Calu3 (cell line): Measurements from ENCODE around the gene DMD. TPM values are rescaled to one million over a fixed set of nuclear protein-coding genes. Genes with fewer than 3 reads are reported as not detected.
"Not testable (repeated sequence)": the region's sequence is repeated elsewhere in the genome, so short reads cannot be mapped to it uniquely, and the experiment has no call there.

ENCODE experiments used
- BruUV-seq: library from RNA; stranded (reverse); fragments of 400-500 nt; replicated peaks from 2 replicates; lab custom pipeline; 2021; lab: Mats Ljungman, UMichigan
- CTCF ChIA-PET: fragments of 300-600 bp; sonication (Branson Sonifier 250); formaldehyde crosslinking; loops from one replicate; lab custom pipeline; 2022; ENCODE audit warnings: antibody characterized with exemption; lab: Charles Lee
- DNase-seq: peaks from one replicate; pipeline ENCODE4 v3.0.0; 2022
- H3K27ac Mint-ChIP-seq: one replicate; pipeline ENCODE4 v1.8.0; 2022; ENCODE audit warnings: mixed read lengths; ENCODE audit not compliant: unreplicated experiment
- H3K27me3 Mint-ChIP-seq: one replicate; pipeline ENCODE4 v1.8.0; 2022; ENCODE audit warnings: mixed read lengths; ENCODE audit not compliant: unreplicated experiment
- H3K36me3 Mint-ChIP-seq: one replicate; pipeline ENCODE4 v1.8.0; 2022; ENCODE audit warnings: mild to moderate bottlenecking, moderate library complexity, mixed read lengths; ENCODE audit not compliant: insufficient read depth, unreplicated experiment
- H3K4me1 Mint-ChIP-seq: one replicate; pipeline ENCODE4 v1.8.0; 2022; ENCODE audit warnings: mild to moderate bottlenecking, low read depth, mixed read lengths; ENCODE audit not compliant: unreplicated experiment
- H3K4me3 Mint-ChIP-seq: one replicate; pipeline ENCODE4 v1.8.0; 2022; ENCODE audit warnings: mild to moderate bottlenecking, low read depth, moderate library complexity, mixed read lengths; ENCODE audit not compliant: unreplicated experiment
- H3K9me3 Mint-ChIP-seq: one replicate; pipeline ENCODE4 v1.8.0; 2022; ENCODE audit warnings: low read depth, mixed read lengths; ENCODE audit not compliant: unreplicated experiment
- CTCF ChIP-seq: fragments of 200-600 bp; IDR thresholded peaks from one replicate; pipeline ENCODE4 v1.8.0; 2022; ENCODE audit warnings: antibody characterized with exemption; ENCODE audit not compliant: unreplicated experiment
- intact Hi-C: fragments of 100-400 bp; cut with micrococcal nuclease; formaldehyde crosslinking; loops from one replicate; pipeline ENCODE4 v1.10.0; 2022; ENCODE audit not compliant: unreplicated experiment
- total RNA-seq: library from RNA; stranded (reverse); gene quantifications from 2 replicates; pipeline ENCODE4 v1.2.3, GENCODE V29; 2022

Gene DMD
- total RNA-seq, 1 experiment from 2014 or later: 11.6 TPM

DNA sequence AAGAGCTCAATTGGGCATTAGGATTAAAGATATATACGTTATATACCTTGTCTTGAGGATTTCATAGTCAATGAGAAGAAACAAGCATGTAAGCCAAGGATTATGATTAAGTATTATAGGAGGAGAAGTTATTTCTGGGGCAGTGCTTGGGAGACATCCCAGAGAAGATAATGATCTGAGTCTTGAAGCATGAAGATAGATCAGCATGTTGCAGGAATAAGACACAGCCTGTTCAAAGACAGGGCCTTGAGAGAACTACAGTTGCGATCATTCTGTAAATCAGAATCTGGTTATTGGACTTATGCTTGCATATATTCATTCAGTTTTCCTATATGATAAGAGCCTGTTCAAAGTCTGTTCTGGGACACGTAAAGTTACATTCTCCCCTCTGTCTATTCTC, 1277.3 kb downstream of the DMD start:
- Mint-ChIP-seq H3K27me3 (no peaks in the 10 kb centered on the region), H3K4me1 (peaks cover 14% of the 10 kb centered on the region), H3K27ac (no peak overlapping the region), H3K4me3 (no peak overlapping the region), H3K9me3 (no peaks in the 10 kb centered on the region), H3K36me3 (no peaks in the 10 kb centered on the region)
- no TSS peak for BruUV-seq
- intact Hi-C loops: loop anchor here (5.0 kb wide), 1 partner anchor 112 kb away; no protein-coding TSS in a partner anchor
- no peak for DNase-seq
- CTCF ChIA-PET: no interaction called here
- TF ChIP-seq CTCF: no peak

GRCh38 chrX:31932769-31933168, 1278.6 kb downstream of the DMD start:
- H3K27ac Mint-ChIP-seq: no peak overlapping the region
- no peak for TF ChIP-seq CTCF
- H3K4me3 Mint-ChIP-seq: no peak overlapping the region
- H3K4me1 Mint-ChIP-seq: peaks cover 14% of the 10 kb centered on the region
- no peaks in the 10 kb centered on the region for H3K36me3 Mint-ChIP-seq
- H3K9me3 Mint-ChIP-seq: no peaks in the 10 kb centered on the region
- BruUV-seq: no TSS peak
- CTCF ChIA-PET: no interaction called here
- H3K27me3 Mint-ChIP-seq: no peaks in the 10 kb centered on the region
- DNase-seq: no peak
- intact Hi-C loops: loop anchor here (5.0 kb wide), 1 partner anchor 110 kb away; no protein-coding TSS in a partner anchor

GRCh38 chrX:31932320-31932719, 1279.0 kb downstream of the DMD start:
- BruUV-seq, H3K27ac Mint-ChIP-seq: not testable (repeated sequence)

DNA sequence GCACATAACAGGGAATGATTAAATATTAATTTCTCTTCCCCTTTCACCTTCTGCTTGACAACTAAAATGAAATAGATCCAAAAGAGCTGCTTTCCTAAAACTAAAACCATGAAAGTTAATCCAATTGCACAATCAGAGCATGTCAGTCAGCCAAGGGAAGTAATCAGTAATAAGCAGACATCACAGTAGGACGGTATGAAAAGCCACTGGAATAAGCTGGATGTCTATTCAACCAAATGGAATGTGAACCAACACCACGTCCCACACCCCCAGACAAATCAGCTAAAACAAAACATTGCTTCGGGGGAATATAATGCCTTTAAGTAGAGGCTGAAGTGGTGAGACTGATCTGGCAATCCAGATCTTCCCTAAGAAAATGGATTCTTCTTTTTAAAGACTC, 1280.1 kb downstream of the DMD start:
- intact Hi-C loops: loop anchor here (5.0 kb wide), 1 partner anchor 109 kb away; no protein-coding TSS in a partner anchor
- H3K36me3 Mint-ChIP-seq: no peaks in the 10 kb centered on the region
- BruUV-seq: no TSS peak
- H3K4me1 Mint-ChIP-seq: peaks cover 14% of the 10 kb centered on the region
- DNase-seq: peak; percentile 28
- no peaks in the 10 kb centered on the region for H3K9me3 Mint-ChIP-seq
- CTCF ChIA-PET: no interaction called here
- no peaks in the 10 kb centered on the region for H3K27me3 Mint-ChIP-seq
- H3K27ac Mint-ChIP-seq: peak overlapping the region; percentile 49
- no peak for TF ChIP-seq CTCF
- no peak overlapping the region for H3K4me3 Mint-ChIP-seq

More at GRCh38 chrX:31932320-31932719, 1279.0 kb downstream of the DMD start:
- DNase-seq, H3K9me3 Mint-ChIP-seq, H3K4me3 Mint-ChIP-seq, CTCF ChIA-PET, H3K27me3 Mint-ChIP-seq, H3K36me3 Mint-ChIP-seq: not testable (repeated sequence)
- H3K4me1 Mint-ChIP-seq: peaks cover 14% of the 10 kb centered on the region
- intact Hi-C loops: loop anchor here (5.0 kb wide), 1 partner anchor 110 kb away; no protein-coding TSS in a partner anchor

DNA sequence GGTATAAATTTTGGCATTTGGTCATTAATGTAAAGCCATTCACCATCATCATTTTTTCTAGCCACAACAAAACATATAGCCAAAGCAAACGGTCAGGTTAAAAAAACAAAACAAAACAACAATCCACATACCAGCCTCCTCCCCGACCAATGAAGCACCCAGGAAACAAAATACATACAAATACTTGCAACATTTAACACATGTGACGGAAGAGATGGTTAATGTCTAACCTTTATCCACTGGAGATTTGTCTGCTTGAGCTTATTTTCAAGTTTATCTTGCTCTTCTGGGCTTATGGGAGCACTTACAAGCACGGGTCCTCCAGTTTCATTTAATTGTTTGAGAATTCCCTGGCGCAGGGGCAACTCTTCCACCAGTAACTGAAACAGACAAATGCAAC, 1282.0 kb downstream of the DMD start:
- Mint-ChIP-seq H3K36me3 (no peaks in the 10 kb centered on the region), H3K4me1 (peaks cover 3% of the 10 kb centered on the region), H3K27ac (peak overlapping the region; percentile 79), H3K9me3 (no peaks in the 10 kb centered on the region), H3K4me3 (peak overlapping the region; percentile 54), H3K27me3 (no peaks in the 10 kb centered on the region)
- CTCF ChIA-PET: interaction anchor here (0.7 kb wide), 1 partner anchor 686 kb away, joined by 3 read pairs; no protein-coding TSS in a partner anchor
- BruUV-seq: no TSS peak
- DNase-seq: no peak
- intact Hi-C loops: no loop called here
- no peak for TF ChIP-seq CTCF
